Esophagus (tissue), 2 donors: ENCODE data around the gene SFT2D1. TPM values are rescaled to one million over a fixed set of nuclear protein-coding genes. Genes with fewer than 3 reads are reported as not detected.

Experiments used
- H3K27ac ChIP-seq, 2 donors: one replicate each; pipeline ENCODE4 v1.5.1; 2013; ENCODE audit warnings: low read depth in 2 of 2, mild to moderate bottlenecking in 2 of 2, inconsistent platforms in 1 of 2, low read length in 1 of 2, moderate library complexity in 1 of 2
- H3K27me3 ChIP-seq, 2 donors: one replicate each; pipeline ENCODE4 v1.6.1; 2013; ENCODE audit warnings: low read length in 2 of 2, control low read depth in 1 of 2, mild to moderate bottlenecking in 1 of 2; ENCODE audit not compliant: insufficient read depth in 2 of 2, control insufficient read depth in 1 of 2
- H3K36me3 ChIP-seq, 2 donors: one replicate each; pipeline ENCODE4 v1.6.1; 2013; ENCODE audit warnings: low read length in 1 of 2; ENCODE audit not compliant: control insufficient read depth in 2 of 2, insufficient read depth in 2 of 2
- H3K4me1 ChIP-seq, 2 donors: one replicate each; pipeline ENCODE4 v1.6.1; 2013; ENCODE audit warnings: low read length in 1 of 2; ENCODE audit not compliant: control insufficient read depth in 2 of 2, insufficient read depth in 2 of 2
- H3K4me3 ChIP-seq, 2 donors: one replicate each; pipeline ENCODE4 v1.5.1; 2013; ENCODE audit warnings: low read length in 2 of 2, mild to moderate bottlenecking in 2 of 2, low read depth in 1 of 2, moderate library complexity in 1 of 2
- H3K9me3 ChIP-seq, 2 donors: one replicate each; pipeline ENCODE4 v1.6.1; 2013; ENCODE audit warnings: mild to moderate bottlenecking in 2 of 2, low read depth in 1 of 2, low read length in 1 of 2, moderate library complexity in 1 of 2; ENCODE audit not compliant: control insufficient read depth in 2 of 2, insufficient read depth in 1 of 2
- WGBS, 2 donors: extraction: QIAGEN DNeasy Blood & Tissue Kit; methylation state at CpG; one replicate each; pipeline ENCODE4 v1.1.7; 2013; 5-methylcytosine and 5-hydroxymethylcytosine counted together
- polyA plus RNA-seq, 2 donors: library from polyadenylated mRNA; stranded (reverse); fragments of 200-250 nt; gene quantifications; one replicate each; pipeline ENCODE4 v1.2.3, GENCODE V29; 2013
- donor health status: healthy with polysubstance abuse.
- donor health status: Bipolar disorder and iron deficiency.

Gene SFT2D1
- polyA plus RNA-seq, 2 donors, result 37.3 to 42.4 TPM

DNA sequence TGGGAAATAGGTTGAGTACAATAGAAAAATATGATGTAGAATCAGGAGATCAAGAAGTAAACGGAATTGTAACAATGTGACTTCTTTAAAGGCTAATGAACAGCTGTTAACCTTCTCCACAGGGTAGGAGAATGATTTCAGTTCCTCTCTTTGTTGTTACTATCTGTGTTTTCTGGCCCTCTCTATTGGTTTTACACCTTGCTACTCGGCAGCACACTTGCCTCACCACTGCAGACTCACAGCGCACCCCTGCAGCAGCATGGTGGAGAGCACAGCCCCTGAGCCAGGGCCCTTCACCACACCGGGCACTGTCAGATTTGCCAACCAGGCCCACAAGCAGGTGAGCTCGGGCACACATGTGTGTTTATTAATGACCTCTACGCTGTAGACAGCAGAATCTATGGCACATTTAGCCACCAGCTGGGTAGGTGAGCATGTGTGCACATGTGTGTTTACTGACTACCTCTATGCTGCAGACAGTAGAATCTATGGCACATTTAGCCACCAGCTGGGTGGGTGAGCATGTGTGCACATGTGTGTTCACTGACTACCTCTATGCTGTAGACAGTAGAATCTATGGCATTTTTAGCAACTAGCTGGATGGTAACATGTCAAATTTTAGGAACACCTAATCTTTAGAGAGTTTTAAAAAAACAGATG, 16.8 kb downstream of the SFT2D1 start:
- 87 to 89% methylated on average over 6 of the region's 6 CpGs for WGBS, 2 donors
- Histone ChIP-seq H3K4me3 (no peak overlapping the region), H3K36me3 (peaks cover 10 to 11% of the 10 kb centered on the region in 2 donors), H3K27me3 (no peaks in the 10 kb centered on the region), H3K27ac (no peak overlapping the region), H3K4me1 (peaks cover under 1 to 1% of the 10 kb centered on the region in 2 donors), H3K9me3 (no peaks in the 10 kb centered on the region)

- WGBS, 2 donors, result 91 to 92% methylated on average over 5 of the region's 5 CpGs
- H3K4me1 ChIP-seq, result no peaks in the 10 kb centered on the region
- H3K27me3 ChIP-seq, result no peaks in the 10 kb centered on the region
- no peaks in the 10 kb centered on the region for H3K9me3 ChIP-seq
- H3K27ac ChIP-seq, result no peak overlapping the region
- H3K36me3 ChIP-seq, result peaks cover 8 to 14% of the 10 kb centered on the region in 2 donors
- no peak overlapping the region for H3K4me3 ChIP-seq
Observed at GRCh38 chr6:166323395-166323794, 18.9 kb downstream of the SFT2D1 start.

- H3K36me3 ChIP-seq, result peaks cover 3 to 6% of the 10 kb centered on the region in 2 donors
- H3K27me3 ChIP-seq, result no peaks in the 10 kb centered on the region
- H3K4me3 ChIP-seq, result no peak overlapping the region
- no peaks in the 10 kb centered on the region for H3K4me1 ChIP-seq
- 87 to 89% methylated on average over 18 of the region's 18 CpGs for WGBS, 2 donors
- H3K9me3 ChIP-seq, result no peaks in the 10 kb centered on the region
- H3K27ac ChIP-seq, result no peak overlapping the region
Observed at GRCh38 chr6:166318649-166319600, 23.4 kb downstream of the SFT2D1 start.

DNA sequence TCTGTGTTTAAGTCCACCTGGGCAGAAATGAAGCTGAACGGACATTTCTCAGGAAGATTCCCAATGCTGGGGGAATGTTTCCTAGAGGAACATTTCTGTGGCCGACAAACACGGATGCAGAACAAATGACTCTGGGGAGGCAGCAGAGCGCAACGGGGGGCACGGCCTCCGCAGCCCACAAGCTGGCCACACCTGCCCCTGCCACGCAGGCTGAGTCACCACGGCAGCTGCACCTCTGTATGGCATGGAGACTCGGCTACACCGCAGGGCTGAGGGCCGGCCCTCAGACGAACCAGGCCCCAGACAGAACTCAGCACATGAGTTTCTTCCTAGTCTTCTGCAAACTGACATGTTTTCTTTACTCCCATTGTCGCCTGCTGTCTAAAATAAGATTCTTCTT, 24.1 kb downstream of the SFT2D1 start:
- H3K36me3 ChIP-seq, result peaks cover 3 to 6% of the 10 kb centered on the region in 2 donors
- no peaks in the 10 kb centered on the region for H3K9me3 ChIP-seq
- 85 to 87% methylated on average over 13 to 14 of the region's 14 CpGs for WGBS, 2 donors
- H3K4me3 ChIP-seq, result no peak overlapping the region
- no peaks in the 10 kb centered on the region for H3K4me1 ChIP-seq
- no peaks in the 10 kb centered on the region for H3K27me3 ChIP-seq
- H3K27ac ChIP-seq, result no peak overlapping the region

- Histone ChIP-seq H3K4me1 (no peaks in the 10 kb centered on the region), H3K36me3 (peaks cover 3 to 6% of the 10 kb centered on the region in 2 donors), H3K27ac (no peak overlapping the region), H3K9me3 (no peaks in the 10 kb centered on the region), H3K4me3 (no peak overlapping the region), H3K27me3 (no peaks in the 10 kb centered on the region)
- WGBS, 2 donors, result 84 to 87% methylated on average over 19 of the region's 19 CpGs
Observed at GRCh38 chr6:166317261-166318212, 24.8 kb downstream of the SFT2D1 start.

- 74 to 79% methylated on average over 11 of the region's 11 CpGs for WGBS, 2 donors
Observed at GRCh38 chr6:166315436-166315835, 26.9 kb downstream of the SFT2D1 start.

DNA sequence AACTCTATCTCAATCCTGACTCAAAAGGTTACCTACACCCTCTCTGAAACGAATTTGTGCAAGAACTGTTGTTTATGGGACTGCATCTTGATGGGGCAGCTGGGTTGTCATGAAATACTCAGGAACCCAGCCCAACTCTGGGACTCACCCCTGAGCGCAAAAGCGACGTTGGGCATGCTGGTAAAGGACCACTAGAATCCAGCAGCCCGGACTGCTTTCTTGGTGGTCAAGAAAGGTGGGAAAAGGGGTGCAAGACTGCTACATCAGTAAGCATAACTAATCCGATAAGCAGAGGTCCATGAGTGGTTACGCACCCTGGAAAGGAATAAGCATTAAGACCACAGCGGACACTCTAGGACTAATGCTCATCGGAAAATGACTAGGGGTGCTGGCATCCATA, 27.9 kb downstream of the SFT2D1 start:
- Histone ChIP-seq H3K27me3 (no peaks in the 10 kb centered on the region), H3K36me3 (peaks cover 0 to 3% of the 10 kb centered on the region in 2 donors), H3K4me3 (no peak overlapping the region), H3K27ac (no peak overlapping the region), H3K4me1 (no peaks in the 10 kb centered on the region), H3K9me3 (no peaks in the 10 kb centered on the region)
- WGBS, 2 donors, result 80% methylated on average over 9 of the region's 9 CpGs

More at GRCh38 chr6:166315436-166315835, 26.9 kb downstream of the SFT2D1 start:
- no peaks in the 10 kb centered on the region for H3K9me3 ChIP-seq
- H3K36me3 ChIP-seq, result peaks cover 0 to 3% of the 10 kb centered on the region in 2 donors
- H3K4me1 ChIP-seq, result no peaks in the 10 kb centered on the region
- no peaks in the 10 kb centered on the region for H3K27me3 ChIP-seq
- H3K27ac ChIP-seq, result no peak overlapping the region
- no peak overlapping the region for H3K4me3 ChIP-seq

DNA sequence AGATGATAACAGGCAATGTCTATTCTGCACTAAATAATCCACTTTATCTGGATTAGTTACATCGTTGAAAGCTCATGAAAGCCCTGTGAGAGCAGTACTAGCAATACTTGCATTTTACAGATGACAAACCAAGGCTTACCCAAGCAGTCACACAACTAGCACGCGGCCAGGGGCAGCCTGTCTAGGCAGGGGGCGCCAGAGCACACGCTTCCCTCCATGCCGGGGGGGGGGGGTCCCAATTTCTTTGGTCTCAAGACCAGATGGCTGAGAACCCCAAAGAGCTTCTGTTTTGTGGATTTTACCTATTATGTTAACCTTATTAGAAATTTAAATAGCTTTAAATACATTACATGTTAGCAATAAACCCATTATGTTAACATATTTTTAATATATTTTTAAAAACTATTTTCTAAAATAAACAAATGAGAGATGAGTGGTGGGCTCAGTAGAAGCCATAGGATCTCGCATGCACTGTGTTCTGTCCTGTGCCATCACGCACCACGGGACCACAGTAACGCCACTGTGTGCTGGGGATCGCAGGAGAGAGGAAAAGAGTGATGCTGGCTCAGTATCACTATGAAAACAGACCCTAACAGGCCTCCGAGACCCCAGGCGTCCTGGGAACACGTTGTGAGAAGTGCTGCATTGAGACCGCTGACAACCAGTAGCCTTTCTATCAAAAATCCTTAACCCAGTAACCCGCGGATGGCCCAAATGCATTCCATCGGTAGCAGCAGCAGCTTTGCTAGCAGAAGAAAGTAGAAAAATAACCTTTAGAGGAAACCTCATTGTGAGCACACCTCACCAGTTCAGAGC, 28.9 kb downstream of the SFT2D1 start:
- peaks cover 0 to 5% of the 10 kb centered on the region in 2 donors for H3K27me3 ChIP-seq
- H3K36me3 ChIP-seq, result no peaks in the 10 kb centered on the region
- H3K4me3 ChIP-seq, result no peak overlapping the region
- 54 to 58% methylated on average over 18 of the region's 18 CpGs for WGBS, 2 donors
- H3K4me1 ChIP-seq, result peaks cover 0 to 2% of the 10 kb centered on the region in 2 donors
- H3K27ac ChIP-seq, result no peak overlapping the region
- no peaks in the 10 kb centered on the region for H3K9me3 ChIP-seq
